Neural cell (in vitro differentiated cells): ENCODE measurements around the gene SEPTIN8. TPM values are rescaled to one million over a fixed set of nuclear protein-coding genes. Genes with fewer than 3 reads are reported as not detected.

ENCODE experiments used
- H2AFZ ChIP-seq: fragments of 200-600, 300-800 bp; sonication (generic), shearing (Covaris generic); 2 replicates; pipeline ENCODE4 v1.6.0; 2014; ENCODE audit warnings: low read depth, mild to moderate bottlenecking, antibody characterized with exemption, low read length, moderate library complexity
- H3F3A ChIP-seq: fragments of 200-600 bp; shearing (Covaris generic); 2 replicates; pipeline ENCODE4 v1.6.1; 2016; ENCODE audit warnings: mild to moderate bottlenecking, moderate library complexity, mixed read lengths, antibody characterized with exemption, low read length; ENCODE audit not compliant: insufficient read depth, poor library complexity, severe bottlenecking
- H3K27ac ChIP-seq: fragments of 200-600, 300-800 bp; sonication (generic), shearing (Covaris generic); 2 replicates; pipeline ENCODE4 v1.5.1; 2014; ENCODE audit warnings: mild to moderate bottlenecking, low read length, moderate library complexity
- H3K27me3 ChIP-seq: fragments of 300-800, 200-600 bp; sonication (generic), shearing (Covaris generic); 2 replicates; pipeline ENCODE4 v1.6.0; 2014; ENCODE audit warnings: mild to moderate bottlenecking, low read depth, low read length, moderate library complexity; ENCODE audit not compliant: insufficient read depth
- H3K36me3 ChIP-seq: fragments of 300-800, 200-600 bp; sonication (generic), shearing (Covaris generic); 2 replicates; pipeline ENCODE4 v1.5.1; 2014; ENCODE audit warnings: mild to moderate bottlenecking, antibody characterized with exemption, low read length, moderate library complexity; ENCODE audit not compliant: insufficient read depth
- H3K4me2 ChIP-seq: fragments of 300-800, 200-600 bp; sonication (generic), shearing (Covaris generic); 2 replicates; pipeline ENCODE4 v1.6.0; 2014; ENCODE audit warnings: mild to moderate bottlenecking, low read length
- H3K4me3 ChIP-seq: fragments of 300-800, 200-600 bp; sonication (generic), shearing (Covaris generic); 2 replicates; pipeline ENCODE4 v1.5.1; 2014; ENCODE audit warnings: mild to moderate bottlenecking, low read length, moderate library complexity
- H3K79me2 ChIP-seq: fragments of 200-600 bp; shearing (Covaris generic); replicated peaks from 2 replicates; pipeline ENCODE4 v1.6.0; 2014; ENCODE audit warnings: mild to moderate bottlenecking, low read length, moderate library complexity; ENCODE audit not compliant: insufficient read depth
- H3K9ac ChIP-seq: fragments of 300-800, 200-600 bp; sonication (generic), shearing (Covaris generic); 2 replicates; pipeline ENCODE4 v1.6.1; 2016; ENCODE audit warnings: mild to moderate bottlenecking, low read length, mixed read lengths
- H3K9me2 ChIP-seq: fragments of 200-600 bp; shearing (Covaris generic); 2 replicates; pipeline ENCODE4 v1.6.1; 2016; ENCODE audit warnings: mild to moderate bottlenecking, low read length, mixed read lengths; ENCODE audit not compliant: insufficient read depth
- H3K9me3 ChIP-seq: fragments of 200-600, 300-800 bp; sonication (generic), shearing (Covaris generic); 2 replicates; pipeline ENCODE4 v1.6.1; 2016; ENCODE audit warnings: mild to moderate bottlenecking, mixed run types, low read length, moderate library complexity, mixed read lengths
- H4K20me1 ChIP-seq: fragments of 200-600 bp; shearing (Covaris generic); 2 replicates; pipeline ENCODE4 v1.6.1; 2016; ENCODE audit warnings: mild to moderate bottlenecking, mixed run types; ENCODE audit not compliant: insufficient read depth
- EP300 ChIP-seq: fragments of 450-650 bp; conservative IDR thresholded peaks from 2 replicates; pipeline ENCODE4 v1.6.1; 2014; ENCODE audit warnings: antibody characterized with exemption, mild to moderate bottlenecking, moderate library complexity; ENCODE audit not compliant: poor library complexity, severe bottlenecking
- EZH2 ChIP-seq: fragments of 200-600, 300-800 bp; shearing (Covaris generic), sonication (generic); IDR thresholded peaks from 2 replicates; pipeline ENCODE4 v1.6.1; 2014; ENCODE audit warnings: antibody characterized with exemption, low read length, borderline replicate concordance, mild to moderate bottlenecking; ENCODE audit not compliant: insufficient read depth, poor library complexity, severe bottlenecking
- MXI1 ChIP-seq: fragments of 450-650 bp; conservative IDR thresholded peaks from 2 replicates; pipeline ENCODE4 v1.6.1; 2014; ENCODE audit warnings: antibody characterized with exemption, mild to moderate bottlenecking; ENCODE audit not compliant: poor library complexity, severe bottlenecking
- POLR2AphosphoS5 ChIP-seq: IDR thresholded peaks from 2 replicates; pipeline ENCODE4 v1.6.1; 2012
- RAD21 ChIP-seq: fragments of 450-650 bp; conservative IDR thresholded peaks from 2 replicates; pipeline ENCODE4 v1.6.1; 2014; ENCODE audit warnings: antibody characterized with exemption, mild to moderate bottlenecking, moderate library complexity
- SMC3 ChIP-seq: fragments of 450-650 bp; conservative IDR thresholded peaks from 2 replicates; pipeline ENCODE4 v1.6.1; 2014; ENCODE audit warnings: antibody characterized with exemption, mild to moderate bottlenecking, moderate library complexity; ENCODE audit not compliant: poor library complexity
- TAF1 ChIP-seq: IDR thresholded peaks from 2 replicates; pipeline ENCODE4 v1.6.1; 2012; ENCODE audit warnings: low read depth
- polyA plus RNA-seq: library from polyadenylated mRNA; depleted of rRNA; stranded (reverse); fragments of >200 nt; gene quantifications from 2 replicates; pipeline ENCODE4 v1.2.3, GENCODE V29; 2014
- TF ChIP-seq, protein P1 (sequence below): IDR thresholded peaks from 2 replicates; pipeline ENCODE4 v1.6.1; 2012; ENCODE audit warnings: borderline replicate concordance
- TF ChIP-seq, protein P2 (sequence below): fragments of 450-650 bp; IDR thresholded peaks from 2 replicates; pipeline ENCODE4 v1.5.1; 2014; ENCODE audit warnings: antibody characterized with exemption, mild to moderate bottlenecking, moderate library complexity; ENCODE audit not compliant: poor library complexity, severe bottlenecking

SEPTIN8 gene
- polyA plus RNA-seq, 1 donor from 2014 or later, result 37.7 TPM

DNA sequence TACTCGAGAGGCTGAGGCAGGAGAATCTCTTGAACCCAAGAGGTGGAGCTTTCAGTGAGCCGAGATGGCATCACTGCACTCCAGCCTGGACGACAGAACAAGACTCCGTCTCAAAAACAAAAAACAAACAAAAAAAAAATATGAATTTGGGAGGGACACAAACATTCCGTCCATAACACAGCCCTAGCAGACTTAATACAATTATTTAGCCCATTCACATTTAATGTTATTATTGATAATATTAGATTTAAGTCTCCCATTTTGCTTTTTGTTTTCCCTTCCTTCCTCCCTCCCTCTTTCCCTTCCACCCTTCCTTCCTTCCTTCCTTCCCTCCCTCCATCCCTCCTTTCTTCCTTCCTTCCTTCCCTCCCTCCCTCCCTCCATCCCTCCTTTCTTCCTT lies 34.4 kb downstream of the SEPTIN8 start:
- no peak overlapping the region for H2AFZ ChIP-seq
- no peaks in the 10 kb centered on the region for H3F3A ChIP-seq
- H3K9me2 ChIP-seq, result no peaks in the 10 kb centered on the region
- peaks cover 28% of the 10 kb centered on the region for H3K27me3 ChIP-seq
- no peak overlapping the region for H3K4me2 ChIP-seq
- H3K36me3 ChIP-seq, result no peaks in the 10 kb centered on the region
- no peaks in the 10 kb centered on the region for H4K20me1 ChIP-seq
- no peaks in the 10 kb centered on the region for H3K9me3 ChIP-seq
- no peak overlapping the region for H3K9ac ChIP-seq
- H3K4me3 ChIP-seq, result no peak overlapping the region
- H3K27ac ChIP-seq, result no peak overlapping the region
- TF ChIP-seq, protein P1, sequence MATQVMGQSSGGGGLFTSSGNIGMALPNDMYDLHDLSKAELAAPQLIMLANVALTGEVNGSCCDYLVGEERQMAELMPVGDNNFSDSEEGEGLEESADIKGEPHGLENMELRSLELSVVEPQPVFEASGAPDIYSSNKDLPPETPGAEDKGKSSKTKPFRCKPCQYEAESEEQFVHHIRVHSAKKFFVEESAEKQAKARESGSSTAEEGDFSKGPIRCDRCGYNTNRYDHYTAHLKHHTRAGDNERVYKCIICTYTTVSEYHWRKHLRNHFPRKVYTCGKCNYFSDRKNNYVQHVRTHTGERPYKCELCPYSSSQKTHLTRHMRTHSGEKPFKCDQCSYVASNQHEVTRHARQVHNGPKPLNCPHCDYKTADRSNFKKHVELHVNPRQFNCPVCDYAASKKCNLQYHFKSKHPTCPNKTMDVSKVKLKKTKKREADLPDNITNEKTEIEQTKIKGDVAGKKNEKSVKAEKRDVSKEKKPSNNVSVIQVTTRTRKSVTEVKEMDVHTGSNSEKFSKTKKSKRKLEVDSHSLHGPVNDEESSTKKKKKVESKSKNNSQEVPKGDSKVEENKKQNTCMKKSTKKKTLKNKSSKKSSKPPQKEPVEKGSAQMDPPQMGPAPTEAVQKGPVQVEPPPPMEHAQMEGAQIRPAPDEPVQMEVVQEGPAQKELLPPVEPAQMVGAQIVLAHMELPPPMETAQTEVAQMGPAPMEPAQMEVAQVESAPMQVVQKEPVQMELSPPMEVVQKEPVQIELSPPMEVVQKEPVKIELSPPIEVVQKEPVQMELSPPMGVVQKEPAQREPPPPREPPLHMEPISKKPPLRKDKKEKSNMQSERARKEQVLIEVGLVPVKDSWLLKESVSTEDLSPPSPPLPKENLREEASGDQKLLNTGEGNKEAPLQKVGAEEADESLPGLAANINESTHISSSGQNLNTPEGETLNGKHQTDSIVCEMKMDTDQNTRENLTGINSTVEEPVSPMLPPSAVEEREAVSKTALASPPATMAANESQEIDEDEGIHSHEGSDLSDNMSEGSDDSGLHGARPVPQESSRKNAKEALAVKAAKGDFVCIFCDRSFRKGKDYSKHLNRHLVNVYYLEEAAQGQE, result no peak
- TF ChIP-seq, protein P2, sequence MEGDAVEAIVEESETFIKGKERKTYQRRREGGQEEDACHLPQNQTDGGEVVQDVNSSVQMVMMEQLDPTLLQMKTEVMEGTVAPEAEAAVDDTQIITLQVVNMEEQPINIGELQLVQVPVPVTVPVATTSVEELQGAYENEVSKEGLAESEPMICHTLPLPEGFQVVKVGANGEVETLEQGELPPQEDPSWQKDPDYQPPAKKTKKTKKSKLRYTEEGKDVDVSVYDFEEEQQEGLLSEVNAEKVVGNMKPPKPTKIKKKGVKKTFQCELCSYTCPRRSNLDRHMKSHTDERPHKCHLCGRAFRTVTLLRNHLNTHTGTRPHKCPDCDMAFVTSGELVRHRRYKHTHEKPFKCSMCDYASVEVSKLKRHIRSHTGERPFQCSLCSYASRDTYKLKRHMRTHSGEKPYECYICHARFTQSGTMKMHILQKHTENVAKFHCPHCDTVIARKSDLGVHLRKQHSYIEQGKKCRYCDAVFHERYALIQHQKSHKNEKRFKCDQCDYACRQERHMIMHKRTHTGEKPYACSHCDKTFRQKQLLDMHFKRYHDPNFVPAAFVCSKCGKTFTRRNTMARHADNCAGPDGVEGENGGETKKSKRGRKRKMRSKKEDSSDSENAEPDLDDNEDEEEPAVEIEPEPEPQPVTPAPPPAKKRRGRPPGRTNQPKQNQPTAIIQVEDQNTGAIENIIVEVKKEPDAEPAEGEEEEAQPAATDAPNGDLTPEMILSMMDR, result no peak
- TF ChIP-seq EP300 (no peak), MXI1 (no peak), TAF1 (no peak), RAD21 (no peak), POLR2AphosphoS5 (no peak), EZH2 (no peak), SMC3 (no peak)
- no peaks in the 10 kb centered on the region for H3K79me2 ChIP-seq

DNA sequence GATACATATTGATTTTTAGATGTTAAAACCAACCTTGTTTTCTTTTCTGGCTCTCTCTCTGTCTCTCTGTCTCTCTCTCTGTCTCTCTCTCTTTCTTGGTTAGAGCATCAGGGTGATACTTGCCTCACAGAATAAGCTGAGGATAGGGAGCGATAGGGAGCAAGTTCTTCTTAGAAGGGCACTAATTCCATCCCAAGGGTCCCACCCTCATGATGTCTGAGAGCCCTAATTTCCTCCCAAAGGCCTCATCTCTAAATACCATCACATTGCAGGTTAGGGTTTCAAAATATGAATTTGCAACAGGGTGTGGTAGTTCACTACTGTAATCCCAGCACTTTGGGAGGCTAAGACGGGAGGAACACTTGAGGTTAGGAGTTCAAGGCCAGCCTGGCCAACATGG lies 34.9 kb downstream of the SEPTIN8 start:
- no peak overlapping the region for H2AFZ ChIP-seq
- H3K79me2 ChIP-seq, result no peaks in the 10 kb centered on the region
- no peak for TF ChIP-seq RAD21
- TF ChIP-seq MXI1, result no peak
- no peak for TF ChIP-seq POLR2AphosphoS5
- TF ChIP-seq TAF1, result no peak
- TF ChIP-seq EZH2, result no peak
- TF ChIP-seq EP300, result no peak
- no peak for TF ChIP-seq SMC3
- TF ChIP-seq, protein P2, result no peak
- TF ChIP-seq, protein P1, result no peak
- no peak overlapping the region for H3K9ac ChIP-seq
- H3K4me2 ChIP-seq, result no peak overlapping the region
- no peak overlapping the region for H3K4me3 ChIP-seq
- no peaks in the 10 kb centered on the region for H3K9me2 ChIP-seq
- H3K36me3 ChIP-seq, result no peaks in the 10 kb centered on the region
- no peak overlapping the region for H3K27ac ChIP-seq
- no peaks in the 10 kb centered on the region for H4K20me1 ChIP-seq
- peaks cover 23% of the 10 kb centered on the region for H3K27me3 ChIP-seq
- H3F3A ChIP-seq, result no peaks in the 10 kb centered on the region
- no peaks in the 10 kb centered on the region for H3K9me3 ChIP-seq
